Central memory CD8-positive, alpha-beta T cell (primary cell): ENCODE data around the gene TTLL8.

Source experiments
- ATAC-seq: fragments of 150-1000 bp; cut with Tn5 transposase; replicated peaks from 2 replicates; pipeline ENCODE4 v1.10.0; 2022; ENCODE audit warnings: mild to moderate bottlenecking, moderate FRiP score, moderate number of reproducible peaks; ENCODE audit not compliant: poor library complexity, severe bottlenecking; ENCODE audit errors: extremely low read depth
- DNase-seq, 2 donors: peaks; one replicate each; pipeline ENCODE4 v3.0.0; 2021; ENCODE audit warnings: low spot score in 2 of 2
- H3K27ac Mint-ChIP-seq: one replicate; pipeline ENCODE4 v1.8.0; 2022; ENCODE audit warnings: low read depth, mild to moderate bottlenecking, moderate library complexity, mixed read lengths
- H3K27me3 Mint-ChIP-seq: one replicate; pipeline ENCODE4 v1.8.0; 2022; ENCODE audit warnings: mixed read lengths
- H3K36me3 Mint-ChIP-seq: one replicate; pipeline ENCODE4 v1.8.0; 2022; ENCODE audit warnings: mild to moderate bottlenecking, moderate library complexity, mixed read lengths; ENCODE audit not compliant: insufficient read depth
- H3K4me1 Mint-ChIP-seq: one replicate; pipeline ENCODE4 v1.8.0; 2022; ENCODE audit warnings: mixed read lengths
- H3K4me3 Mint-ChIP-seq: one replicate; pipeline ENCODE4 v1.8.0; 2022; ENCODE audit warnings: mild to moderate bottlenecking, moderate library complexity, mixed read lengths
- H3K9me3 Mint-ChIP-seq: one replicate; pipeline ENCODE4 v1.8.0; 2022; ENCODE audit warnings: mixed read lengths

The TTLL8 gene

DNA sequence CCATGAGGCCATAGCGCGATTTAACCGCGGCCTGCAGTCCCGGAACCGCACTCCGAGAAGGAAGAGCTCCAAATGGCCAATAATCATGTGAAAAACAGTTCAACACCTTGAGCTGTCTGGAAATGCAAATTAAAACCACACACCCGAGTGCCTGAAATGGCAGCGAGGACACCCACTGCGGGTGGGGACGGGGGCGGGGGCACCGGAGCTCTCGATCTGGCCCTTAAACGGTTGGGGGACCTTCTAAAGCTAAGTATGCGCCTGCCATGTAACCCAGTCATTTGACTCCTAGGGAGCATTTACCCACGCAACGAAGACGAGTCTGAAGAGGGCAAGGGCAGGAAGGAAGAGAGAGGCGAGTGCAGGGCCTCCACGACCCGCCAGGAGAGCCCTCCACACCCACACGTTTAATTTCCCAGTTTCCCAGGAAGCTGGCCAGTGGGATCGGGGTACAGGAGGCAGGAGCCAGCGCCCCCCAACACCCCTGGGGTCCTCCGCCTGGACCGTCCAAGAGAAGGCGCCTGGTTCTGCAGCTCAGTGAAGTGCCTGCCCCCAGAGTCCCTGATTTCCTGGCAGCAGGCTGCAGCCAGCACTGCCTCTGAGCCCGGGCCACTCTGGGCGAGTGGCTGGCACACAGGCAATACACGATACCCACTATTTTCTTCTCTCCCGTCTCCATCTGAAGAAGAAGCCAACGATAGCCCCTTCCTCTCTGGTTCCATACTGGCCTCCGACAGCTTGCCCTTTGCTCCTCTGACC lies 1.7 kb downstream of the TTLL8 start:
- peaks cover 45% of the 10 kb centered on the region for H3K27me3 Mint-ChIP-seq

GRCh38 chr22:50053861-50054260 lies 4.2 kb downstream of the TTLL8 start:
- DNase-seq (no peak), ATAC-seq (no peak)
- peaks cover 53% of the 10 kb centered on the region for H3K27me3 Mint-ChIP-seq
- no peaks in the 10 kb centered on the region for H3K9me3 Mint-ChIP-seq
- H3K36me3 Mint-ChIP-seq, result no peaks in the 10 kb centered on the region
- no peak overlapping the region for H3K27ac Mint-ChIP-seq
- no peaks in the 10 kb centered on the region for H3K4me1 Mint-ChIP-seq
- H3K4me3 Mint-ChIP-seq, result no peak overlapping the region

More for the DNA sequence above, 1.7 kb downstream of the TTLL8 start:
- no peak overlapping the region for H3K27ac Mint-ChIP-seq
- H3K36me3 Mint-ChIP-seq, result no peaks in the 10 kb centered on the region
- DNase-seq (no peak), ATAC-seq (no peak)
- H3K4me3 Mint-ChIP-seq, result no peak overlapping the region
- H3K4me1 Mint-ChIP-seq, result no peaks in the 10 kb centered on the region
- no peaks in the 10 kb centered on the region for H3K9me3 Mint-ChIP-seq

DNA sequence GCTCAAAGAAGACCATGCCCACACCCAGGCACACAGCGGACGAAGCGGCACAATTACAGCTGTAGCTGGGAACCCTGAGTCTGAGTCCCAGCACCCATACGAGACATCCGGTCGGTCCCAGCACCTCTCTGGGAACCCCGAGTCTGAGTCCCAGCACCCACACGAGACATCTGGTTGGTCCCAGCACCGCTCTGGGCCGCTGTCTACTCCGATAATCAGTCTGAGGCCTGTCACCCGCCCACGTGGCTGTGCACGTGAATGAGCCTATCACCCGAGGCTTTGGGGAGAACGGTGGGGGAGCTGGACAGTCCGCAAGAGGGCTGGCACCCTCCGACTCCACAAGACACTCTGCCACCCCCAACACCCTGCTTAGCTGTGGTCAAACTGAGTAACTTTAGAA lies 6.2 kb downstream of the TTLL8 start:
- ATAC-seq, result no peak
- peaks cover 44% of the 10 kb centered on the region for H3K27me3 Mint-ChIP-seq

DNA sequence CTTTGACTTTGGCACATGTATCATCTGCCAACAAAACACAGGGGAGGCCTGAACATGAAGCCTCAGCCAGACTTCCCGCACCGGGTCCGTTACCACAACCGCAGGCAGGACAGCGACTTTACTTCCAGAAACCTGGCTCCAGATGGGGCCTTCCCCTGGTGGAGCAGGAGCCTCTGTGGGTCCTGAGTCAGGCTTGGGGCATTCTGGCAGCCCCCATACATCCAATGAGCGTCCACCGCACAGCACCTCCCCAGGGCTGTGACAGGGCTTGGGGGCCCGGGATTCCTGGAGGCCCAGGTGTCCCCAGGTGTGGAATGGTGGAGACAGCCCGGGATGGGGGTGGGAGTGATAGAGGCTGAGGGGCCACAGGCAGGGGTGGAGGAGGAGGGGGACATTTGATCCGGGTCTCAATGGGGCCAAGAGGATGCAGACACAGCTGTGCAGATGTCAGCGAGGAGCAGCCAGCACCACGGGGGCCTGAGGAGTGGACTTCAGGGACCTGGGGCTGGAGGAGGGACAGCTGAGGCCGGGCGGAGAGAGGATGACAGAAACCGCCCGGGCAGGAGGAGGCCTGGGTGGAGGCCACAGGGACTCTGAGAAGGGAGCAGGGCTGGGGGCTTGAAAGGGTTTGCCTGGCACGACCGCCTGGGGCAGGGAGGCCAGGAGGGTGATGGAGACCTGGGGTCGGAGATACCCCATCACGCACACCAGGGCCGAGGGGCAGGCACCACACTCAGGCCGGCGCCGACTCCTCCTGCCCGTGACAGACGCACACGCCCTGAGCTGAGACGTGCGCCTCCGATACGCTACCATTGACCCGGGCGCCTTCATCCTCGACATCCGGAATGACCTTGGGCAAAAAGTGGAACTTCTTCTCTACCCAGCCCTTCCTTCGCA lies 8.6 kb downstream of the TTLL8 start:
- Mint-ChIP-seq H3K4me1 (peaks cover 4% of the 10 kb centered on the region), H3K9me3 (no peaks in the 10 kb centered on the region), H3K4me3 (no peak overlapping the region), H3K27me3 (peaks cover 25% of the 10 kb centered on the region), H3K27ac (no peak overlapping the region), H3K36me3 (peaks cover 1% of the 10 kb centered on the region)
- no peak for ATAC-seq
- DNase-seq, result no peak

More for the DNA sequence above, 6.2 kb downstream of the TTLL8 start:
- DNase-seq, result no peak
- H3K9me3 Mint-ChIP-seq, result no peaks in the 10 kb centered on the region
- peaks cover 1% of the 10 kb centered on the region for H3K36me3 Mint-ChIP-seq
- H3K27ac Mint-ChIP-seq, result no peak overlapping the region
- H3K4me3 Mint-ChIP-seq, result no peak overlapping the region
- H3K4me1 Mint-ChIP-seq, result no peaks in the 10 kb centered on the region

DNA sequence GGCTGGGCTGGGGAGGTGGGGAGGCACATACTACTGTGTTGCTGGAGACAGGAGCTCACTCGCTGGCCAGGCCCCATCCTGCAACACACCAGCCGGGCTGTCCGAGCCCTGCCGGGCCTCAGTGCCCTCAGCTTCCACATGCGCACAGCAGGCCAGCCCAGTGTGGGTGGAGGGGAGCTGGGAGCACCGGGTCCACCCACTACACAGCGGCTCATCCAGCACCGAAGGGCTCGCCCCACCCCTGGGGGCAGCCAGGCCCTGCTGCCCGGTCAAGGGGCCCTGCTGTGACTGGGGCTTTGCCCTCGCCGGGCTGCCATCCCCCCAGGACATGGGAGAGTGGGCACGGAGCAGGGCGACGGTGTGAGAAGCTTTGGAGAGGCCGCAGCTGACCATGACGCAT lies 9.3 kb downstream of the TTLL8 start:
- Mint-ChIP-seq H3K36me3 (peaks cover 1% of the 10 kb centered on the region), H3K27me3 (peaks cover 22% of the 10 kb centered on the region), H3K9me3 (no peaks in the 10 kb centered on the region), H3K4me1 (peaks cover 8% of the 10 kb centered on the region), H3K27ac (no peak overlapping the region), H3K4me3 (no peak overlapping the region)
- ATAC-seq, result no peak
- no peak for DNase-seq

DNA sequence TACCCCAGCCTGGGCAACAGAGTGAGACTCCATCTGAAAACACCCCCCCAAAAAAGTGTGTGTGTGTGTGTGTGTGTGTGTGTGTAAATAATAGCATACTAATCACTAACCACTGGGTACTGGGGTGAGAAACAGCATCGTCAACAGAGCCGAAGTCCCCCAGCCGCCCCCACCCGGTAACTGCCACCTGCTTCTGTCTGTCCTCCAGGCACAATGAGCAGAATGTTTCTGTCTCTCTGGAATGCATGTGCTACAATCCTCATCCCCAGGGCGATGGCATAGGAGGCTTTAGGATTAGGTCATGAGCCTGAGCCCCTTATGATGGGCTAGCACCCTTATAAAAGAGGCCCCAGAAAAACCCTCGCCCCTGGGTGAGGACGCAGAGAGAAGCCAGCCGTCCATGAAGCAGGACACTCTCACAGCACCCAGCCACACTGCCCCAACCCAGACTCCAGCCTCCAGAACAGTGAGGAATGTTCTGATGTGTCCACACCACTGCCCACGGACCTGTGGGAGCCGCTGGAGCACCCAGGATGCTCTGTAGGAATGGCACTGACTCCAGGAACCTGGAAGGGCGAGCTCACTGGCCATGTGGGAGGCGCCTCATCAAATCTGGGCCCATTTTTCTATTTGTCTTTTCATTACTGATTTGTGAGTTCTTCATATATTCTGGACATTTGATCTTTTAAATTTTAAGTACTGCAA lies 9.9 kb downstream of the TTLL8 start:
- Mint-ChIP-seq H3K36me3 (peaks cover 1% of the 10 kb centered on the region), H3K4me3 (no peak overlapping the region), H3K27me3 (peaks cover 25% of the 10 kb centered on the region), H3K4me1 (peaks cover 12% of the 10 kb centered on the region), H3K27ac (no peak overlapping the region), H3K9me3 (no peaks in the 10 kb centered on the region)
- ATAC-seq (no peak), DNase-seq (no peak)

DNA sequence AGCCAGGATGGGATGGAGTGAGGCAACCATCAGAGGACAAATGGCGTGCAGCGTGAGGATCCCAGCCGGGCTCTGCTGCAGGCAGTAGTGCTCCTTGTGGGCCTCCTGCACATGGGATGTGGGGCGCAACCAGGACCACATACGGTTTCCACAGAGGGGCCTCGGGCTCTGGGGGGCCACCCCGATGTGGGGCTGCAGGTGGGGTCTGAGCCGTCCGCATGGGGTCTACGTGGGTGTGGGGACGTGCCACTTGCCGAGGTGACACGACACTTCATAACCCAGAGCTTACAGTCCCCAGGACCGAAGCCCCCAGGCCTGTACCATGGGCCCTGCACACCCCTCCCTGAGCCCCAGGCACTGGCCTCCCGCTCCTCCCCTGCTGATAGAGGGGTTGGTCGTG lies 10.8 kb downstream of the TTLL8 start:
- Mint-ChIP-seq H3K36me3 (peaks cover 3% of the 10 kb centered on the region), H3K4me1 (peaks cover 12% of the 10 kb centered on the region), H3K27me3 (peaks cover 34% of the 10 kb centered on the region), H3K9me3 (no peaks in the 10 kb centered on the region), H3K27ac (no peak overlapping the region), H3K4me3 (no peak overlapping the region)
- DNase-seq, result no peak
- no peak for ATAC-seq

DNA sequence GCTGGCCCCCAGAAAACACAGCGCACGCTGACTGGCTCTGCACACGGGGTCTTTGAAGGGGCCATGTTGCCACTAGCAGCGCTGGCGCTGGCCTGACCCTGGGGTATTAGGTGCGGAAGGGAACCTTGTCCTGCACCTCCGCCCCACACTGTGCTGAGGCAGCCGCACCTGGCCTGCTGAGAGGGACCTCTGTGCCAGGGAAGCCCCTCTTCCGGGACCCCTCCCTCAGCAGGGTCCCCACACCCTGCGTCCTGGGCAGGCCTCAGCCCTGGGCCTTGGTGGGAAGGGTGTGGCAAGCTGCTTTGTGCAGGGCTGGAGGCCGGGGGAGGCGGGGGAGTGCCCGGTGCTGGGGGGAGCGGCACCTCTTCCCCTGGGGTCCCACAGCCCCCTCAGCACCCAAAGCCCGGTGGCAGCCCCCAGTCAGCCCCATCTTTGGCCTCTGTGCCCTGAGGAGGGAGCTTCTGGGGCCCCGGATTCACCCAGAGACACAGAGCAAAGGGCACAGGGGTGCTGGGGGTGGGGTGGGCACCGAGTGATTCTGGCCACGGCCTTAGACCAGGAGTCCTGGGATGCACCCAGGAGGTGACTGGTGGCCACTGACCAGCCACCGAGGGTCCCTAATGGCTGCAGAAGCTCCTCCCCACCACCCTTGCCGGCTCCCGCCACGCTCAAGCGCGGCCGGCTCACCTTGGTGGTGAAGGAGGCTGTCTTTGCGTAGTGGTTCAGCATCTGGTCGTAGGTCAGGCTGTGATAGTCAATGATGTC lies 11.4 kb downstream of the TTLL8 start:
- DNase-seq (no peak), ATAC-seq (no peak)
- Mint-ChIP-seq H3K27me3 (peaks cover 36% of the 10 kb centered on the region), H3K27ac (no peak overlapping the region), H3K4me1 (peaks cover 12% of the 10 kb centered on the region), H3K9me3 (no peaks in the 10 kb centered on the region), H3K4me3 (no peak overlapping the region), H3K36me3 (peaks cover 3% of the 10 kb centered on the region)

- no peaks in the 10 kb centered on the region for H3K9me3 Mint-ChIP-seq
- peaks cover 12% of the 10 kb centered on the region for H3K4me1 Mint-ChIP-seq
- DNase-seq (no peak), ATAC-seq (no peak)
- no peak overlapping the region for H3K27ac Mint-ChIP-seq
- H3K27me3 Mint-ChIP-seq, result peaks cover 36% of the 10 kb centered on the region
- peaks cover 3% of the 10 kb centered on the region for H3K36me3 Mint-ChIP-seq
- H3K4me3 Mint-ChIP-seq, result no peak overlapping the region
These were observed 12.1 kb downstream of the TTLL8 start for GRCh38 chr22:50046019-50046415.

DNA sequence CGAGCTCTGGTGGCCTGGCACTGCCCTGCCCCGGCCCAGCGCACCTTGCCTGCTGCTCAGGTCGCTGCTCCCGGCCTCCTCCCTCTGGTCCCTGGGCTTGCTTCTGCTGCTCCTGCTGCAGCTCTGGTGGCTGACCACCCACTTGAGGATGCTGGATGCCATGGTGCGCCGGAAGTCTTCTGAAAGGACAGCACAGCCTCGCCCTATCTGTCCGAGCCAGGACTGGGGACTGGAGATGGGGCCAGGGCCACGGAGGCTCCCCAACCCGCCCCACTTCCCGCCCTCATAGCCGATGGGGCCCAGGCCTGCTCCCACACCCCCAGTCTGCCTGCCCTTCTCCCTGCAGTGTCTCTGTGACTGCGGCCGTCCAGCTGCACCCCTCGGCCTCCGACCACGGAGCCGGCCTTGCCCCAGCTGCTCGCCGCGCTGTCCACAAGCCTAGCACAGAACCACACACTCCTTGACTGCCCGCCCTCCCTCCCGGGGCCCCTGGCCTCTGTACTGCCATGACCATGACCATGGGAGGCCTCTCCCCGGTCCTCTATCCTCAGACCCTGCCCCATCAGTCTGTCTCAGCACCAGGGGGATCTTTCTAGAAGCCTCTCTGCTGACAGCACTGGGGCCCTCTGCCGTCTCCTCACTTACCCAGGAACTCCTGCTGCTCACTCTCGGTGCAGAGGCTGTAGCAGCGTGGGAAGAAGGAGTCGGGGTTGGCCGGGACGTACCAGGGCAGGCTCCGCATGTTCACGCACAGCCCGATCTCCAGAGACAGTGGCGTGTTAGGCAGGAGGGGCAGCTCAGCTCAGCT lies 12.7 kb downstream of the TTLL8 start:
- H3K36me3 Mint-ChIP-seq, result peaks cover 3% of the 10 kb centered on the region
- peaks cover 12% of the 10 kb centered on the region for H3K4me1 Mint-ChIP-seq
- no peaks in the 10 kb centered on the region for H3K9me3 Mint-ChIP-seq
- H3K27ac Mint-ChIP-seq, result no peak overlapping the region
- ATAC-seq (no peak), DNase-seq (no peak)
- H3K4me3 Mint-ChIP-seq, result no peak overlapping the region
- H3K27me3 Mint-ChIP-seq, result peaks cover 34% of the 10 kb centered on the region

DNA sequence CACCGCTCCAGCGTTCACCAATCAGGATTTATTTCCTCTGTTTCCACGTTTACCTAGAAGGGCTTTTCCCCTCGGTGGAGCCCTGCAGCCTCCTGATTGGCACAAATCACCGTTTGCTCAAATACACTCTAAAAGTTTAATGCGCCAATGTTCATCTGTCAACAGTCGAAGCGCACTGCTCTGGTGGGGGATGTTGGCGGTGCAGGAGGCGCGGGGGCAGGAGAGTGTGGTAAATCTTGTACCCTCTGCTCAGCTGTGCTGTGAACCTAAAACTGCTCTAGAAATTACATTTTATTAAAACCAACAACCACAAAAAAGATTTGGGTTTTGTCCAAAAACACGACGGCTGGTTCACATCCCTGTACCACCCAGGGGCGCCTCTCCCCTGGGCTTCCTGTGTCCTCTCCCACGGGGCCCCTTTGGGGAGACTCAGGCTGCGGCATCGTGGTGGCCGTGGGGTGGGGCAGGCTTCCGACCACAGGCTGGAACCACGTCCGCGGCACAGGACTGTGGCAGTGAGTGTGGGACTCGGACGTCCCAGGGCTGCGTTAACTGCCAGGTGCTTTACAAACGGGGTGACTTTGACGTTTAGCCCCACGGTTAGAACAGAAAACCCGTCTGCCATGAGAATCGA lies 13.5 kb downstream of the TTLL8 start:
- DNase-seq (no peak), ATAC-seq (peak; percentile 32)
- Mint-ChIP-seq H3K9me3 (no peaks in the 10 kb centered on the region), H3K4me1 (peaks cover 12% of the 10 kb centered on the region), H3K36me3 (peaks cover 3% of the 10 kb centered on the region), H3K27me3 (peaks cover 34% of the 10 kb centered on the region), H3K27ac (no peak overlapping the region), H3K4me3 (no peak overlapping the region)
